Uterus (tissue), 2 donors: ENCODE data around the gene HNRNPL.

Source experiments
- POLR2A ChIP-seq, 2 donors: fragments of 450-650 bp; IDR thresholded peaks; one replicate each; pipeline ENCODE4 v1.6.1; 2016; ENCODE audit warnings: antibody characterized with exemption in 2 of 2, mild to moderate bottlenecking in 1 of 2, moderate library complexity in 1 of 2
- TF ChIP-seq, protein P1 (sequence below), 4 experiments: fragments of 200-600 bp in 2 of 4; fragments of 450-650 bp in 2 of 4; sonication (generic) in 2 of 4; IDR thresholded peaks; one replicate each; pipeline ENCODE4 v1.5.1; 2016 to 2019; ENCODE audit warnings: antibody characterized with exemption in 4 of 4, mild to moderate bottlenecking in 2 of 4, moderate library complexity in 1 of 4

- TF ChIP-seq POLR2A (IDR thresholded peaks at IDR 0.05), result no peak
- TF ChIP-seq, protein P1, sequence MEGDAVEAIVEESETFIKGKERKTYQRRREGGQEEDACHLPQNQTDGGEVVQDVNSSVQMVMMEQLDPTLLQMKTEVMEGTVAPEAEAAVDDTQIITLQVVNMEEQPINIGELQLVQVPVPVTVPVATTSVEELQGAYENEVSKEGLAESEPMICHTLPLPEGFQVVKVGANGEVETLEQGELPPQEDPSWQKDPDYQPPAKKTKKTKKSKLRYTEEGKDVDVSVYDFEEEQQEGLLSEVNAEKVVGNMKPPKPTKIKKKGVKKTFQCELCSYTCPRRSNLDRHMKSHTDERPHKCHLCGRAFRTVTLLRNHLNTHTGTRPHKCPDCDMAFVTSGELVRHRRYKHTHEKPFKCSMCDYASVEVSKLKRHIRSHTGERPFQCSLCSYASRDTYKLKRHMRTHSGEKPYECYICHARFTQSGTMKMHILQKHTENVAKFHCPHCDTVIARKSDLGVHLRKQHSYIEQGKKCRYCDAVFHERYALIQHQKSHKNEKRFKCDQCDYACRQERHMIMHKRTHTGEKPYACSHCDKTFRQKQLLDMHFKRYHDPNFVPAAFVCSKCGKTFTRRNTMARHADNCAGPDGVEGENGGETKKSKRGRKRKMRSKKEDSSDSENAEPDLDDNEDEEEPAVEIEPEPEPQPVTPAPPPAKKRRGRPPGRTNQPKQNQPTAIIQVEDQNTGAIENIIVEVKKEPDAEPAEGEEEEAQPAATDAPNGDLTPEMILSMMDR (IDR thresholded peaks at IDR 0.05), result no peak
These were observed 7.0 kb upstream of the HNRNPL start for GRCh38 chr19:38856813-38857212.
